NCI-H2081 treated with DMSO at 0.1 percent for 48 hours (cell line): ENCODE measurements around the gene VSX2.
A peak's percentile ranks its signal among the peaks of the same experiment; 100 is the strongest.

Experiments used
- DNase-seq: peaks from one replicate; lab custom pipeline; 2025; lab: John Stamatoyannopoulos, UW

Gene VSX2

GRCh38 chr14:74221741-74222140, 17.5 kb upstream of the VSX2 start:
- DNase-seq, result no peak

GRCh38 chr14:74223016-74223415, 16.2 kb upstream of the VSX2 start:
- DNase-seq, result no peak

GRCh38 chr14:74231784-74232183, 7.5 kb upstream of the VSX2 start:
- no peak for DNase-seq

GRCh38 chr14:74235017-74235416, 4.2 kb upstream of the VSX2 start:
- DNase-seq, result no peak

GRCh38 chr14:74237441-74237840, 1.8 kb upstream of the VSX2 start:
- no peak for DNase-seq

GRCh38 chr14:74239848-74240793, 872 bp downstream of the VSX2 start:
- DNase-seq, result no peak

GRCh38 chr14:74240794-74241651, 1.8 kb downstream of the VSX2 start:
- DNase-seq, result no peak

- no peak for DNase-seq
These were observed 2.4 kb downstream of the VSX2 start for GRCh38 chr14:74241652-74242017.

GRCh38 chr14:74242021-74242779, 3.0 kb downstream of the VSX2 start:
- no peak for DNase-seq

GRCh38 chr14:74242780-74243042, 3.5 kb downstream of the VSX2 start:
- DNase-seq, result no peak

GRCh38 chr14:74243051-74243450, 3.8 kb downstream of the VSX2 start:
- DNase-seq, result no peak

- DNase-seq, result no peak
These were observed 4.9 kb downstream of the VSX2 start for GRCh38 chr14:74244115-74244514.

- DNase-seq, result no peak
These were observed 6.0 kb downstream of the VSX2 start for GRCh38 chr14:74245292-74245691.

- DNase-seq, result no peak
These were observed 7.3 kb downstream of the VSX2 start for GRCh38 chr14:74246542-74246941.

GRCh38 chr14:74248017-74248416, 8.8 kb downstream of the VSX2 start:
- no peak for DNase-seq

GRCh38 chr14:74249433-74250375, 10.5 kb downstream of the VSX2 start:
- DNase-seq, result no peak

GRCh38 chr14:74255281-74255680, 16.0 kb downstream of the VSX2 start:
- DNase-seq, result no peak

GRCh38 chr14:74257078-74257940, 18.1 kb downstream of the VSX2 start:
- DNase-seq, result peak; percentile 3

- no peak for DNase-seq
These were observed 18.9 kb downstream of the VSX2 start for GRCh38 chr14:74257941-74258763.

- DNase-seq, result no peak
These were observed 19.5 kb downstream of the VSX2 start for GRCh38 chr14:74258764-74259035.
